ENCODE measurements around the gene CHIT1.

The CHIT1 gene

DNA sequence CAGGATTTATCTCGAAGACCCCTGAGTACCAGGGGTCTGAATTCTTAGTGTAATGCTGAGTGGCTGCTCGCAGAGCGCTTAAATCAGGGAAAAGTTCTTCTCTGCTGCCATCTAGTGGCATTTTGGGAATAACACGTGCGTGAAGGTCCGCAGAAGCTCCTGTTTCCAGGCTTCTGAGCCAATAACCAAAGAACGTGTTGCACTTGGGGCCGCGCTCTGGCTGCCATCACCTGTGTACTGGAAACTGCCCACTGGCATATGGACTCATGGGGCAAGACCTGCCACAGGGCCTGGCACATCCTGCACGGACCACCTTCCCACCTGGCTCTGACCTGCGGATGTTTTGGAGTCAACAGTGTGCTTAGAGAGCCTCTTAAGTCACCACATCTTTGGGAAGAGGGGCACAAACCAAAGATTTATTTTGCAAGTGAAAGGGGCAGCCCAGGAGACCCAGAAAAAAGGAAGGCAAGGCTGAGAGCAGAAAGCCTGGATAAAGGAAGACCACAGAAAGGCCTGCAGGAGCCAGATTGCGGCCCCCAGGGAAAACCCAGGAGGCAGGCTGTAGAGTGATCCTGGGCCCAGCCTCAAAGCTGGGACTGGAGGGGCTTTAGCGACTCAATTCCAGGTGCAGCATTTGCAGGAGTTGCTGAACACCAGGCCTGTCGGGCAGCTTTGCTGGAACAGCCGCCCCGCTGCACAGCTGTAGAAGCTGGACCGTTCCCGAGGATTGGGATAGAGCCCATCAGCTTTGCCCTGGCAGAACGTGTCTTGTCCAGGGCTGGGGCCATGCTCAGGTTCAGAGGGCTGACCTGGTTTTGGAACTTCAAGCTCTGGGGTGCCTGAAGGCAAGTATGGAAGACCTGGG lies 13.0 kb downstream of the CHIT1 start:
- DNase-seq: peak; percentile 65 to 73

DNA sequence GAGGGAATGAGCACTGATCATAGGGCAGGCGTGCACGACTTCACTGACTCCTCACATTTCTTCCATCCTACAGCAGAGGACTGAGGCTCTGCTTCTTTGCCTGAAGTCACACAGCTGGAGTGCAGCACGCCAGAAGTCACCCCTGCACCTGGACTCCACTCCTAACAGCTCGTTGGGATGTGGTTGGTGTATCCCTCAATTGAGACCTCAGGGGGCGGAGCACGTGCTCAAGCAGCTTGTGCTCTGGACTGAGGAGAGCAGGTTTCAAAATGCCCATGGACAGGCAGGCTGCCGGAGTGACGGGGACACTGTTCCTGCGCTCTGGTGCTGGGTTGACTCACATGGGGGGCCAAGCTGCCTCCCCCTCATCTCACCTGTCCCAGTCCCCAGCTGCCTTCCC lies 13.9 kb downstream of the CHIT1 start:
- DNase-seq: no peak

DNA sequence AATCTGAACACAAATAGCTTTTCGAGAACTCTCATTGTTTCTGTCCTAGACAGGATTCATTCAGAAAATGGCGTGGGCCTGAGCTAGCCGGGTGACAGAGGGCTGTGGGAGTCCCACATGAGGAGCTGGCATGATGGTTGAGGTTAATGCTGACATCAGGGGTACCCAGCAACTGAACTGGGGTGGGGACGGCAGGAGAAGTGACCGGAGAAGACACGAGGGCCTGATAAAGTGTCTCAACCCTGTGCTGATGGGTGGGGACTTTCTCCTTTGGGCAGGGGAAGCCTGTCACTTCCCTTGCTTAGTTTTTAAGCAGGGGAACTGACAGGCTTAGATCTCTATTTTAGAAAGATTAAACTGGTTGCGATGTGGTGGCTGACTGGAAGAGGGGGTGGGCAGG lies 14.6 kb downstream of the CHIT1 start:
- DNase-seq: no peak

DNA sequence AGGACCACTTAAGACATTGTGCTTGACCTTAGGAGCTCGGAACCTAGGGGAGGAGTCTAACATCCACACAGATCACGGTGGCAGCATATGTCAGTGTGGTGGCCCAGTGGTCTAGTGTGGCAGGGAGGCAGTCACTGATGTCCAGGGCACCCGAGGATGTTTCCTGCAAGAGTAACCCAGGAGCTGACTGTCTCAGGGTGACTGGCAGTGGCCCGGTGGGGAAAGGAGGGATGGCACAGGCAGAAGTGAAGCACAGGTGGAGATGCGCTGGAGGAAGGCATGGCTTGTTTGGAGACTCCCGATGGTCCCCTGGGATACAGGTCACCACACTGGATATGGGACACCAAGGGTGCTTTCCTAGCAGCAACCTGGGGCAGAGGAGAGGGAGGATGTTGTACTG lies 16.3 kb downstream of the CHIT1 start:
- DNase-seq: no peak

DNA sequence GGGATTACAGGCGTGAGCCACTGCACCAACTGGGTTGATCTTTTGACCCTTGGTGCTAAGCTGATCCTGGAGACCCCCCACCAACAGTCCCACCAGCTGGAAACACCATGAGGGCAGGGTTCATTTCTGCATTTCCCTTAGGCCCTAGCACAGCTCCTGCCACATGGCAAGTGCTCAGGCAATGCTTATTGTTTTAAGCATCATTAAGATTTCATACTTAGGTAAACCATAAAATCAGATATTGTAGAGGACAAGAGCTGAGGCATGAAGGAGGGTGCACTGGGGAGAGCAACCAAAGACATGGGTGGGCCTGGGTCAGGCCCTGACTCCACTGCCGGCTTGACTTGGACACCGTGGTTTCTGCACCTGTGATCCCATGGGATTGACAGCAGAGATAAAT lies 17.7 kb downstream of the CHIT1 start:
- DNase-seq: no peak

DNA sequence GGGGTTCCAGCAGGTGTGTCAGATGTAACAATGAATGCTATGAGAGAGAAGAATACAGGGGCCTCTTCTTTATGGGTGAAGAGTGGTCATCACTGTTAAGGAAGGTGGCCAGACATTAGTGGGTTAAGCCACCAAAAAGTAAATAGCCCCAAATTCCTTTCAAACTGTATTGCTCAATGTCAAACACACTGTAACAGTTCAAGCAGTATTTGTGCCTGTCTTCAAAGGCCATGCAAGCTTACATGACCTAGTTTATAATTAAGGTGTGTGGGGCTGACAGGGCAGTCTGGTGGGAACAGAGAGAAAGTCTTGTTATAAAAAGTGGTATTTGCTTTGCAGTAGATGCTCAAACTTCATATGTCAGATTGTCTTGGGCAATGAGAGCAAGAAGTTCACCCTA lies 18.5 kb downstream of the CHIT1 start:
- no peak for DNase-seq

DNA sequence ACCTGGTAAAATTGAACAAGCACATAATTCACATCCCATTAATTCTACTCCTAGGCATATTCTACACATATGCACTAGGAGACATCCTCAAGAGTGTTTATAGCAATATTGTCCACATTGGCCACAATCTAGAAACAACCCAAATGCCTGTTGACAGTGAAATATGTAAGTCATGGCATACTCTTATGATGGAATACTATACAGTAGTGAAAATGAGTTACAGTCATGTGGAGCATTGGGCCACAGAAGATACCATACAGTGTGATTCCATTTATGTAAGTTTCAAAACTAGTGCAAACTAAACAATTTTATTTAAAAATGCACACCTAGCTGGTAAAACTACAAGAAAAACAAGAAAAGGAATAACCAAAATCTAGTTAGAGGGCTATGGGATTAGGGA lies 19.1 kb downstream of the CHIT1 start:
- no peak for DNase-seq

DNA sequence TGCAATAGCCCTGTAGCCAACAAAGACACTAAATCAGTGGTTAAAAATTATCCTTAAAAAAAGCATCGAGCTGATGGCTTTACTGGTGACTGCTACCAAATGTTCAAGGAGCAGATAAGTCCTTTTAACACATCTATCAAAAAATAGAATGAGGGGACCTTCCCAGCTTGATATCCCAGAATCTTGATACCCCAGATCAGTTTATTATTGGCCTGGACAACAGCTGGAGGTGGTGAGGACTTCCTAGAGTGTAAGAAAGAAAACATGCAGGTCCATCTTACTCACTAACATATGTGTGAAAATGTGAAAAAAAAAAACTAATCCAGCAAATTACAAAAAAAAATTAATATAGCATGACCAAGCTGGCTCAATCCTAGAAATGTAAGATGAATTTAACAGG lies 21.3 kb downstream of the CHIT1 start:
- no peak for DNase-seq

DNA sequence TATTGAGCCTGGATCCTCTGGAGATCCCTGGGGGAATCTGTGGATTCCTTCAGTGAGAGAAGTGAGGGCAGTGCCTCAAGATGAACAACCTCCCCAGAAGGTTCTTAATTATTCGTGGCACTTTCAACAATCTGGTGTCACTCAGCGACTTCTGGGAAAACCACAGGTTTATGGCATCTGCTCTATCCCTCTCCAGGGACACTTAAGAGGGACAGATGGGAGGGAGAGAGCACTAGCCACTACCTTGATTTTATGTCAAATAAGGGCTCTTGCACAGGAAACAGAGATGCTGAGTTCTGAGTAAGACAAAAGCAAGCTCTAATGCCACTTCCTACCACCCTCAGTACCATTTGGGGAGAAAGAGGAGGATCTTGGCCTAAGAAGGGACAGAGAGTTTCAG lies 21.7 kb downstream of the CHIT1 start:
- DNase-seq: no peak

DNA sequence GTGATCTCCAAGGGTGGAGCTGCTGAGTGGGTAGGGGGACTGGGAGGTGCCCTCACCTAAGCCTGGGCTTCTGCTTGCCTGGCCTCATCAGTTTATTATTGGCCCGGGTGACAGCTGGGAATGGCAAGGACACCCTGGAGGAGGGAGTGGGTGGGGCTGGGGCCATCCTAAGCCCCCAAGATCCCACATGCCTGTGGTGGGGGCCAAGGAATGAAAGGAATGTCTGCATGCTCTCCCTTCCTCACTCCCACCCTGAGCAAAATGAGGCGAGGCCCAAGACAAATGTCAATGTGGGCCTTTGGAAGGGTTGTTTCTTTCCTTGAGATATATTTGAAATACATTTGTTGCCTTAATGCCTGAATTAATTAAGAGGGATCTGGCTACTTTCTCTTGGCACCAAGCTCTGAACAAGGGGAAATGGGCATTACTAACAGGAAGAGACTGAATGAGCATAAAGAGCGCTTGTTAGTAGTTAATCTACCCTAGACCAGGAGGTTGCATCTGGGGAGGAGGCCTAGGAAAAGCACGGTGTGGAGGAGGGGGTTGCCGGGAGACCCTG lies 23.3 kb downstream of the CHIT1 start:
- DNase-seq: no peak

DNA sequence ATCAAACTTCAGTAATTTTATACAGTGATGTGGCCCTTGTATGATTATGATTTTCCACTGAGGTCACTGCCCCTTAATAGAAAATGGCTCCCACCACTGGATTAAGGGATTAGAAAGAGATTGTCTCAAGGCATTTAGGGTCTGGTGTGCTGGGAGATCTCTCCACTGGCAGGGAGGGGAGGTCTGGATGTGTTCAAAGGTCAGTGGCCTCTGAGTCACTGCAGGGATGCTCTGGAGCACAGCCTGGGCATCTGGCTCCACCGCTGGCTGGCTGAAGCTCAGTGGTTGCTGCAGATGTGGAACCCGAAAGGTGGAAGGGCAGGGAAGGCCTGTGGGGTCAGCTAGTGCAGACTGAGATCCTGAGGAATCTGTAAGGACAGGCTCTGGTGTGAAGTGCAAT lies 24.7 kb downstream of the CHIT1 start:
- DNase-seq: no peak

DNA sequence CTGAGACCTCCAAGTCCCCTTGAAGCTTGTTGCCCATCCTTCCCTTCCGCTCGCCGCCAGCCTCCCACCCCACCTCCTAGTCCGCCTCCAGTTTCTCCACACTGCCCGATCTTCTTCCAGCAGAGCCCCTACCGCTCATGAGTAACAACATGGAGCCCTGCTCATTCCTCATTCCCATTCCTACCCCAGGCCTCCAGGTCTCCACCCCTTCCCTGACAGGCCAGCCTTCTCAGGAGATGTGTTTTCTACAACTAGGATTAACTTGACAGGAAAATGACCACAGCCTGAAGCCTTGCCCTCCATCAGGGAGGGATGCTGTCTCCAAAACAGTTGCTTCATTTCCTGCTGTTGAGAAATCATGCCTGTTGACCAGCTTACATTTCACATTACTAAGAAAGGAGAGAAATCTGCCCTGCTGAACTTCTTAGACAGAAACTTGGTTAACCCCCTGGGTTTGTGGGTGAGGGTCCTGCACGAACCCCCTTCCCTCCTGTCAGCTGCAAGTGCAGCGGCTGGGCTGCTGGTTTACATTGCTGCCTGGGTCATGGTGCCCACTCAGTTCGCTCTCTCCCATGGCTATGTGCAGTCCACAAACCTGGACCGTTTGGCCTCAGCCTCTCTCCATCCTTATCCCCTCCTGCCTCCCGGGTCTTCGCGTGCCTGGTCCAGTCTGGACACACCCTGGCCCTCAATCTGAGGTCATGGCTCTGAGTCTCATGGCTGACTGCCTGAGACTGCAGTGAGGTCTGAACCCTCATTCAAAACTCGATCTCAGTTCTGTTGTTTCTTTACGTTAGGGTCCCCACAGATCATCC lies 26.8 kb downstream of the CHIT1 start:
- DNase-seq: no peak

DNA sequence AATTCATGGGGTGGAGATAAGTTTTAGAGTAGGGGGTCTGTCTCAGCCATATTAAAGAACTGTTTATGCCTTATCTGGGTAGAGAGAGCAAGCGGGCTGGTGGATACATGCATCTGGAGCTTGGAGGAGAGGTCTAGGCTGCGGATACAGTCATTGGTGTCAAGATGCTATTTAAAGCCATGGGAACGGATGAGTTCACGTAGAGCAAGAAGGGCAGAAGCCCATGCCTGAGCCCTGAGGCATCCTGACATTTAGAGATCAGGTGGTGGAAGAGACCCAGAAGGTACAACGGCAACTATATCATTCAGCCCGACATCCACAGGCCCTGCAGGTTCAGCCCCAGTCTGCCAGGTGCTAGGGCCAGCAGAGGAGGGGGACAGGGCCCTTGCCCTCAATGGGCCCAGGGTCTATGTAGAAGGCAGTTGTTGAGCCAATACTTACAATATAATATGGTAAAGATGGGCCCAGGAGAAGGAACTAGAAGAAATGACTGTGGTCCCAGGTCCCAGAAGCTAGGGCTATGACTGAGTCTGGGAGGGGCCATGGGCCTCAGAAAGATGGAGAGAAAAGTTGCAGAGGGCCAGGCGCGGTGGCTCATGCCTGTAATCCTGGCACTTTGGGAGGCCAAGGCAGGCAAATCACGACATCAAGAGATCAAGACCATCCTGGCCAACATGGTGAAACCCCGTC lies 27.8 kb downstream of the CHIT1 start:
- no peak for DNase-seq

DNA sequence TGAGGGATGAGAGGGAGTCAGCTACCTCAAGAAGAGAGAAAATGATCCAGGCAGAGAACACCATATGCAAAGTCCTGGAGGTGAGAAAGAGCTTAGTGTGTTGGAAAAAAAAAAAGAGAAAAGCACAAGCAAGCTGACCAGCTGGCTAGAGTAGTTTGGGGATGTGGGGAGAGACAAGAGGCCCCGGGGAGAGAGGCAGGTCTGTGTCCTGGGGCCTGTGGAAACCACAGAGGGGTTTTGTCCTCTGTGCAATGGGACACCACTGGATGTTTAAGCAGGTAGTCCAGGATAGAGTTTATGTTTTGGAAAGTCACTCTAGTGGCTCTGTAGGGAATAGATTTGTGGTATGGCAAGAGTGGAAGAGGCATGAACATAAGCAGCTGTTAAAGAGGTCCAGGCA lies 28.6 kb downstream of the CHIT1 start:
- DNase-seq: no peak

DNA sequence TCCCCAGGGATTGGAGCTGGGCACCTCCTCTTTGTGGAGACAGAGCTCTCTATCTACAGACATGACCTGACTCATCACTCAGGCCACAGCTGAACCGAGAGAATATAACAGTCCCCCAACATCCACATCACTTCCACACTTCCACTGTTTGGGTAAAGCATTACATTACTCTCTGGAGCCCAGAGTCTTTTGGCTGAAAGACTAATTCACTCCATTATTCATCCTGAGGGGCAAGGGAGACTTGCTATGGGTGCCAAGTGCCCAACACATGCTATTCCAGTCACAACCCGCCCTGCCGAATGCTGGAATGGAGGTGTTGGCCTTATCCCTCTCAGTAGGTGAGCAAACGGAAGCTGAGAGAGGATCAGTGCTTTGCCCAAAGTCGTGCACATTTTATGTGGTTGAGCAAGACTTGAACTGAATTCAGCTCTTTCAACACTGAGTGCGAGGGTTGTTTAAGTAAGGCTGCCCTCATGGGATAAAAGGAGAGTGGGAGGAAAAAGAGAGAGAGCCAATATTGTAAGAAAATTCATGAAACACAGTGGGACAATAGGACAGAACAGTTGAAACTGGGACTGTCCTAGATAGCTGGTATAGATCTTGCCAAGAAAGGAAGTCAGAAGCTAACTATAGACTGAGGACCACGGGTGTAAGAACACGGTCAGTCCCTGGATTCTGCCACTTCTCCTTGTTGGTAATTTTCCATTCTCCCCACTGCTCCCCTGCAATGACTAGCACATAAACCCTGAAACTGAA lies 29.5 kb downstream of the CHIT1 start:
- DNase-seq: peak; percentile 7 to 13

DNA sequence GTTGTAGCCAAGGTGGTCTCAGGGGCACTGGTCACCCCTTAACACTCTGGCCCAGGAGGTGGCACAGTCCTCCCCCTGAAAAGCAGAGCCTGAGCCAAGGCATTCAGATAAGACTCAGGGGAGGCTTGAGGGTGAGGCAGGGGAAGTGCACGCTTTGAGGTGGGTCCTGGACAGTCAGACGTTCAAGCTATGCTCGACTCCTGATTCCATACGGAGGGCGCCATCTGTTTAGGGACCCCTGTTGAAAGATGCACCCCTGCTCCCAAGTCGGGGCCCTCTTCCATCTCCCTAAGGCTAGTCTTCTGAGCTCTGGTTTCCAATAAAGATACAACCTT lies 30.0 kb downstream of the CHIT1 start:
- no peak for DNase-seq

DNA sequence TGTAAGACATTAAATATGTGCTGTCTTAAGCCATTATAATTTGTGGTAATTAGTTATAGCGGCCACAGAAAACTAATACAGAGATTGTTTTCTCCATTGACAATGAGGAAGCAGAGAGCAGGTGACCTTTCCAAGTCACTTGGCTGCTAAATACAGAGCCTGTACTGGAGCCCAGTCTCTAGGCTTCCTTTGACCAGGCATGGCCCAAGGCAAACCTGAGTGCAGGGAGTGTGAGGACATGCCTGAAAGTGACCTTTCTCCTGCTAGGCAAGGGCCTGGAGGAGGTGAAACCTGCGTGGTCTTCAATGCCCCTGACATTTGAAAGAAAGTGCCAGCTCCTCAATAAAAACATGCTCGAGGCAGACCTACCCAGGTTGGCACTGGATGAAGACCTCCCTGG lies 30.5 kb downstream of the CHIT1 start:
- no peak for DNase-seq

DNA sequence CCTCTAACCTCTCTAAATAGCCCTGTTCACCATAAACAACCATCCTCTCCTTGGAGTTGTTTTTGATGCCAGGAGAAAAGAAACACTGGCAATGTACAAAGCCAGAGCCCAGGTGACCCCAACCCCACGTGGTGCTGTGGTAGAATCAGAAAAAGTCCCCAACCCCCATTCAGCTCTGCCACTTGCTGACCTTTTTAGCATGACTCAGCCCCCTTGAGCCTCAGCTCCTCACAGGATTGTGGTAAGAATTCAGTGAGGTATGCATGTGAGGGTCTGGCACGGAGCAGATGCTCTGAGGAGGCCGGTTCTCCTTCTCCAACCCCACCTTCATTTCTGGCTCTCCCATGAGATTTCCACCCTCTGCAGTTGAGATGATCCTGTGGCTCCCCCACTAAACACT lies 31.8 kb downstream of the CHIT1 start:
- DNase-seq: no peak

DNA sequence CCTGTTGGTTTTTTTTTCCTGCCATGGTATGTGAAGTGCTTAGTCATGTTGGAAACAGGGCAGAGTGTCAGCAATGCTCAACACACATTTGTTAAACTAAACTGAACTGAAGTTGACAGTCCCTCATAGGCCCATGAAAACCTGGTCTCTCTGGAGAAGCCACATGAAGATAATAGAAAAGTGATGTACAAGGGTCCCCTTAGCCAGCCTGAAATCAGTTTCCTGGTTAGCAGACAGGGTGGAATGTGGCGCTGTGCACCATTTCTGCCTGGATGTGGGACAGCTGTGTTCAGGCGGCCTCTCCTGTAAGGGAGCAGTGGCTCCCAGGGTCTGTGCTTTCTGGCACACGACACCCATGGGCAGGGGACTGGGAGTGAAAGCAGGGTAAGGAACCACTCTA lies 33.1 kb downstream of the CHIT1 start:
- no peak for DNase-seq

DNA sequence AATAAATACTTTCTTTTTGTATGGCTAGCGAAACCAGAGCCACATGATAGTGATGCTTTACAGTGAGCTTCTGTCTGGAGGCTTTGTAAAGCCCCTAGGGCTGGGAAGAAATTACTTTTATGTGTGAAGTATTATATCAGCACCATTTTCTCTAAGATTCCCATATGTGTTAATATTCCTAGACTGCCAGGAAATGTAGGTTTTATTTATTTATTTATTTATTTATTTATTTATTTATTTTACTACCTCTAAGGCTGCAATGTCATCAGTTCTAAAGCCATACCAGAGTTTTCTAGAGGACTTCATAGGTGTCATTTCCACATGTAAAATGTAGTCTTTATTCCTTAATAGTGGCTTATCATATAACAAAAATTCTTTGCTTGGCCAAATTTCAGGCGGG lies 38.5 kb downstream of the CHIT1 start:
- no peak for DNase-seq

DNA sequence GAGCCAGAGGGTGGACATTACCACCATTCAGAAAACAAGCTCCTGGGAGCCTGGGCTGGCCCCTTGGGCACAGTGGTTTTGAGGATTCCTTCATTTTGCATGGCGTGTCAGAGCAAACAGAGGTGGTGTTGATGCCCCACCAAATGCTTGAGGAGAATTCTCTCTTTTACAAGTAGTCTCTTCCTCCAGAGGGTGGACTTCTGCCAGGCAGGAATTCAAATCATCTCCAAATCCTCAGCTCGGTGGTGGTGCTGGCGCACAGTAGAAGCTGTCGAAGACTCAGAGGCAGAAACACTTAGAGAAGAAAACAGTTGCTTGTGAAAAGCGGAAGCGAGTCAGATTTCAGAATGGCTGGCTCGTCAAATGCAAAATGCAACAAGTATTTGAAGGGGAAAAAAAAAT lies 39.5 kb downstream of the CHIT1 start:
- peak; percentile 28 to 51 for DNase-seq

DNA sequence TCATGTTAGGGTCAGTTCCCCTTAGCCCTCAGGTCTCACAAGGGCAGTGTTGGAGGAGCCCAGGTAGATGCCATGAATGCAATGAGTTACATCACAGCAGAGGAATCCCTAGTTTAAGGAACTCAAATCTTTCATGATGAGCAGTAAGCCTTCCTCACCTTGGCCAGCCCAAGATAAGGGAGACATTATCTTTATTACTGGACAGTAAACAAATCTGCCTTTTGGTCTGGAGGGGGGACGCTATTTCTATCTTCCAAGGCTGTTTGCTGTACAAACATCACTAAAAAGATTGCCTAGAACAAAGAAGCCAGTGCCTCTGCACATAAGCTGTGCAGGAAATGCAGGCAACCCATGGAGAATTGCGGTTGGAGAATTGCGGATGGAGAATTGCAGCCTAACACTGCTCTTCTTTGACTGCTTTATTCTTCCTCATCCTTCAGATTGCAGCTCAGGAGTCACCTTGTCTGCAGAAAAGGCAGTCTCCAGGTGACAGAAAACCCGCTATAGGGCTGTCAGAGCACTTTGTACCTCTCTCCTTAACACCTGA lies 40.7 kb downstream of the CHIT1 start:
- DNase-seq: no peak

Data from Kasumi-1 (cell line).